Measurements from ENCODE around the gene CPLX4.

Gene CPLX4

GRCh38 chr18:59269563-59270119 lies 48.8 kb downstream of the CPLX4 start:
- H3K4me3 ChIP-seq: peak overlapping the region; percentile 41 to 66 (median 50)
- H3K27ac ChIP-seq: no peak overlapping the region
- H3K9ac ChIP-seq: peak overlapping the region in 1 of 11 experiments; percentile 15; a peak in 1 of 22 replicates
- TF ChIP-seq Cebpa-rat (IDR thresholded peaks at IDR 0.05): no peak
- peaks cover 100% of the 10 kb centered on the region in 11 experiments for H3K27me3 ChIP-seq
- H3K36me3 ChIP-seq: no peaks in the 10 kb centered on the region
- peaks cover 0 to 9% (median 5%) of the 10 kb centered on the region in 10 experiments; a peak in 5 of 20 replicates for H3K4me1 ChIP-seq
- peaks cover 66 to 95% (median 75%) of the 10 kb centered on the region in 11 experiments for H3K9me3 ChIP-seq (replicated peaks in 1 of 11)
- peak overlapping the region; percentile 49 to 82 (median 67) for H3K4me2 ChIP-seq
- peaks cover 0 to 7% (median 0%) of the 10 kb centered on the region in 11 experiments; a peak in 3 of 22 replicates for H4K20me1 ChIP-seq

GRCh38 chr18:59268721-59269562 lies 49.5 kb downstream of the CPLX4 start:
- Histone ChIP-seq H3K4me1 (peaks cover 0 to 9% (median 5%) of the 10 kb centered on the region in 10 experiments; a peak in 5 of 20 replicates), H3K9me3 (replicated peaks in 1 of 11) (peaks cover 59 to 94% (median 72%) of the 10 kb centered on the region in 11 experiments), H3K4me3 (peak overlapping the region; percentile 41 to 66 (median 50)), H3K4me2 (peak overlapping the region; percentile 49 to 82 (median 67)), H4K20me1 (peaks cover 0 to 7% (median 0%) of the 10 kb centered on the region in 11 experiments; a peak in 3 of 22 replicates), H3K9ac (peak overlapping the region in 2 of 11 experiments; percentile 15 to 35; a peak in 2 of 22 replicates), H3K36me3 (no peaks in the 10 kb centered on the region), H3K27me3 (peaks cover 100% of the 10 kb centered on the region in 11 experiments), H3K27ac (no peak overlapping the region)
- no peak for TF ChIP-seq Cebpa-rat (IDR thresholded peaks at IDR 0.05)

- peaks cover 93 to 100% (median 100%) of the 10 kb centered on the region in 11 experiments for H3K27me3 ChIP-seq
- no peaks in the 10 kb centered on the region for H3K36me3 ChIP-seq
- H3K9me3 ChIP-seq (replicated peaks in 1 of 11): peaks cover 52 to 87% (median 65%) of the 10 kb centered on the region in 11 experiments
- H3K9ac ChIP-seq: no peak overlapping the region
- peak overlapping the region in 8 of 11 experiments; percentile 60 to 82 (median 68); a peak in 11 of 22 replicates for H3K4me2 ChIP-seq
- H3K27ac ChIP-seq: no peak overlapping the region
- no peak for TF ChIP-seq Cebpa-rat (IDR thresholded peaks at IDR 0.05)
- peak overlapping the region in 9 of 10 experiments; percentile 41 to 66 (median 50); a peak in 13 of 20 replicates for H3K4me3 ChIP-seq
- peaks cover 0 to 7% (median 0%) of the 10 kb centered on the region in 11 experiments; a peak in 3 of 22 replicates for H4K20me1 ChIP-seq
- peaks cover 0 to 9% (median 5%) of the 10 kb centered on the region in 10 experiments; a peak in 5 of 20 replicates for H3K4me1 ChIP-seq
Measured at GRCh38 chr18:59268127-59268720, 50.2 kb downstream of the CPLX4 start.

GRCh38 chr18:59267503-59268126 lies 50.8 kb downstream of the CPLX4 start:
- H3K27ac ChIP-seq: no peak overlapping the region
- no peaks in the 10 kb centered on the region for H3K36me3 ChIP-seq
- TF ChIP-seq Cebpa-rat (IDR thresholded peaks at IDR 0.05): no peak
- peaks cover 0 to 7% (median 0%) of the 10 kb centered on the region in 11 experiments; a peak in 3 of 22 replicates for H4K20me1 ChIP-seq
- H3K4me3 ChIP-seq: 0 out of 20 replicates have a peak overlapping the region, but pooled peaks of 1 of the 10 experiments have one; percentile 66
- peaks cover 86 to 100% (median 97%) of the 10 kb centered on the region in 11 experiments for H3K27me3 ChIP-seq
- no peak overlapping the region for H3K4me2 ChIP-seq
- no peak overlapping the region for H3K9ac ChIP-seq
- H3K9me3 ChIP-seq (replicated peaks in 1 of 11): peaks cover 46 to 80% (median 59%) of the 10 kb centered on the region in 11 experiments
- peaks cover 0 to 9% (median 5%) of the 10 kb centered on the region in 10 experiments; a peak in 5 of 20 replicates for H3K4me1 ChIP-seq

- TF ChIP-seq Cebpa-rat (IDR thresholded peaks at IDR 0.05): peak in 2 of 11 experiments; percentile 10 to 37; a peak in 2 of 22 replicates
Measured at GRCh38 chr18:59266886-59267502, 51.5 kb downstream of the CPLX4 start.

GRCh38 chr18:59266459-59266858 lies 52.0 kb downstream of the CPLX4 start:
- H3K4me2 ChIP-seq: no peak overlapping the region
- no peaks in the 10 kb centered on the region for H3K36me3 ChIP-seq
- H3K27ac ChIP-seq: no peak overlapping the region
- peaks cover 0 to 7% (median 0%) of the 10 kb centered on the region in 11 experiments; a peak in 3 of 22 replicates for H4K20me1 ChIP-seq
- H3K4me1 ChIP-seq: peaks cover 0 to 9% (median 5%) of the 10 kb centered on the region in 10 experiments; a peak in 5 of 20 replicates
- H3K4me3 ChIP-seq: no peak overlapping the region
- no peak for TF ChIP-seq Cebpa-rat (IDR thresholded peaks at IDR 0.05)
- peaks cover 75 to 89% (median 85%) of the 10 kb centered on the region in 11 experiments for H3K27me3 ChIP-seq
- H3K9ac ChIP-seq: no peak overlapping the region
- peaks cover 34 to 69% (median 48%) of the 10 kb centered on the region in 11 experiments for H3K9me3 ChIP-seq (replicated peaks in 1 of 11)

More at GRCh38 chr18:59266886-59267502, 51.5 kb downstream of the CPLX4 start:
- Histone ChIP-seq H3K27ac (no peak overlapping the region), H4K20me1 (peaks cover 0 to 7% (median 0%) of the 10 kb centered on the region in 11 experiments; a peak in 3 of 22 replicates), H3K4me3 (no peak overlapping the region), H3K4me1 (peaks cover 0 to 9% (median 5%) of the 10 kb centered on the region in 10 experiments; a peak in 5 of 20 replicates), H3K9ac (no peak overlapping the region), H3K27me3 (peaks cover 80 to 94% (median 90%) of the 10 kb centered on the region in 11 experiments), H3K36me3 (no peaks in the 10 kb centered on the region), H3K4me2 (no peak overlapping the region), H3K9me3 (replicated peaks in 1 of 11) (peaks cover 40 to 74% (median 53%) of the 10 kb centered on the region in 11 experiments)

- peaks cover 0 to 9% (median 5%) of the 10 kb centered on the region in 10 experiments; a peak in 5 of 20 replicates for H3K4me1 ChIP-seq
- no peak overlapping the region for H3K4me2 ChIP-seq
- peaks cover 70 to 84% (median 80%) of the 10 kb centered on the region in 11 experiments for H3K27me3 ChIP-seq
- peaks cover 0 to 7% (median 0%) of the 10 kb centered on the region in 11 experiments; a peak in 3 of 22 replicates for H4K20me1 ChIP-seq
- no peak for TF ChIP-seq Cebpa-rat (IDR thresholded peaks at IDR 0.05)
- H3K36me3 ChIP-seq: no peaks in the 10 kb centered on the region
- peaks cover 30 to 64% (median 43%) of the 10 kb centered on the region in 11 experiments for H3K9me3 ChIP-seq (replicated peaks in 1 of 11)
- H3K9ac ChIP-seq: no peak overlapping the region
- no peak overlapping the region for H3K4me3 ChIP-seq
- H3K27ac ChIP-seq: no peak overlapping the region
Measured at GRCh38 chr18:59265974-59266369, 52.5 kb downstream of the CPLX4 start.

All from BLaER1 treated with 17β-estradiol and CSF1 and Interleukin-3, amounts not matched to agents 10 nM and 100 nM (cell line).